Ovary (tissue), 9 donors: ENCODE data around the gene SMG6. TPM values are rescaled to one million over a fixed set of nuclear protein-coding genes. Genes with fewer than 3 reads are reported as not detected.

Experiments
- DNase-seq, 5 donors: peaks; one replicate each; pipeline ENCODE4 v3.0.0-alpha.2; 2019 to 2020
- H3K27ac ChIP-seq, 2 donors: fragments of 200-600 bp; one replicate each; pipeline versions ENCODE4 v1.5.1 to v1.8.0; 2019 to 2022
- H3K27me3 ChIP-seq: fragments of 200-600 bp; one replicate; pipeline ENCODE4 v1.8.0; 2022
- H3K36me3 ChIP-seq: fragments of 200-600 bp; sonication (generic); one replicate; pipeline ENCODE4 v1.5.1; 2019
- H3K4me1 ChIP-seq: one replicate; pipeline ENCODE4 v1.8.1; 2013; ENCODE audit warnings: mild to moderate bottlenecking, moderate library complexity; ENCODE audit not compliant: insufficient read depth
- H3K4me3 ChIP-seq: fragments of 200-600 bp; sonication (generic); one replicate; pipeline ENCODE4 v1.5.1; 2017
- H3K9me3 ChIP-seq, 2 donors: fragments of 200-600 bp in 1 of 2; sonication (generic) in 1 of 2; one replicate each; pipeline versions ENCODE4 v1.5.1 to v1.8.1; 2013 to 2019; ENCODE audit warnings: mild to moderate bottlenecking in 1 of 2, moderate library complexity in 1 of 2
- CTCF ChIP-seq, 3 donors: fragments of 450-650 bp in 2 of 3; fragments of 200-600 bp in 1 of 3; IDR thresholded peaks; one replicate each; pipeline versions ENCODE4 v1.5.1 to v1.8.0; 2016 to 2022; ENCODE audit warnings: antibody characterized with exemption in 3 of 3, mild to moderate bottlenecking in 1 of 3
- EP300 ChIP-seq: sonication (generic); formaldehyde crosslinking; IDR thresholded peaks from one replicate; pipeline ENCODE4 v1.6.1; 2017; ENCODE audit warnings: antibody characterized with exemption
- POLR2A ChIP-seq: fragments of 450-650 bp; IDR thresholded peaks from one replicate; pipeline ENCODE4 v1.6.1; 2017; ENCODE audit warnings: antibody characterized with exemption, mild to moderate bottlenecking, moderate library complexity
- WGBS, 3 donors: extraction: QIAGEN DNeasy Blood & Tissue Kit in 1 of 3; methylation state at CpG; one replicate each; pipeline versions ENCODE4 v1.1.5 to v1.1.7; 2013 to 2017; 5-methylcytosine and 5-hydroxymethylcytosine counted together
- intact Hi-C, 4 donors: fragments of 100-400 bp; cut with DNase I; formaldehyde crosslinking; loops; one replicate each; pipeline versions ENCODE4 v1.11.0 to v1.15.1; 2022 to 2023
- polyA plus RNA-seq, 2 donors: library from polyadenylated mRNA; stranded (reverse); fragments of 200-250 nt in 1 of 2; fragments of 350-450 nt in 1 of 2; fragmentation: Illumina TruSeq in 1 of 2; extraction: RNeasy Lipid Tissue Mini Kit (QIAGEN cat#74804) in 1 of 2; gene quantifications; one replicate each; pipeline ENCODE4 v1.2.3, GENCODE V29; 2013 to 2014
- total RNA-seq, 7 donors: library from RNA; depleted of rRNA in 2 of 7; stranded (reverse); fragments of >200 nt in 2 of 7; fragmentation: NEBNext Ultra II Directional in 3 of 7; extraction: Animal tissue kit (Norgen Biotek cat#: 25700) in 3 of 7; gene quantifications; one replicate each; pipeline versions ENCODE4 v1.1.0 to v1.2.4, GENCODE V29; 2016 to 2023
- donor health status: DM: no; HTN: no; CAD: no; lungs with moderate emphysema.
- donor health status: DM: no; HTN: no; CAD: no.
- donor health status: Bipolar disorder and iron deficiency.
- donor health status: DM: yes; HTN: yes; CAD: no.
- donor health status: DM: no; HTN: no; CAD: no.
- donor health status: DM: yes; HTN: yes; CAD: no.

The SMG6 gene
- total and polyA plus RNA-seq, 9 donors = 33.8 to 66.0 (median 51.0) TPM

DNA sequence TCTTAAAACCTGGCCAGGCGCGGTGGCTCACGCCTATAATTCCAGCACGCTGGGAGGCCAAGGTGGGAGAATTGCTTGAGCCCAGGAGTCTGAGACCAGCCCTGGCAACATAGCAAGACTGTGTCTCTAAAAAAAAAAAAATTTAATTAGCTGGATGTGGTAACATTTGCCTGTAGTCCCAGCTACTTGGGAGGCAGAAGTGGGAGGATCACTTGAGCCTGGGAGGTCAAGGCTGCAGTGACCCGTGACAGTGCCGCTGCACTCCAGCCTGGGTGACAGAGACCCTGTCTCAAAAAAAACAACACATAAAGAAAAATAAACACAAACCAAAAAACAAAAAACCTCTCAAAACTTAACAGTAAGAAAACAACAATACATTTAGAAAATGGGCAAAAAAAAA lies 106.3 kb downstream of the SMG6 start:
- TF ChIP-seq CTCF (IDR thresholded peaks at IDR 0.05) (no peak), POLR2A (no peak), EP300 (no peak)
- 36 to 45% (median 38%) methylated on average over 6 of the region's 6 CpGs for WGBS, 3 donors

GRCh38 chr17:2195729-2196128 lies 107.9 kb downstream of the SMG6 start:
- Histone ChIP-seq H3K27ac (no peak overlapping the region), H3K4me3 (no peak overlapping the region), H3K36me3 (no peaks in the 10 kb centered on the region), H3K4me1 (peaks cover 10% of the 10 kb centered on the region), H3K27me3 (no peaks in the 10 kb centered on the region), H3K9me3 (no peaks in the 10 kb centered on the region)
- intact Hi-C loops = no loop called here
- 91 to 97% (median 92%) methylated on average over 6 of the region's 6 CpGs for WGBS, 3 donors
- DNase-seq = no peak
- no peak for TF ChIP-seq CTCF (IDR thresholded peaks at IDR 0.05)

More for the DNA sequence above, 106.3 kb downstream of the SMG6 start:
- intact Hi-C loops = no loop called here
- Histone ChIP-seq H3K36me3 (no peaks in the 10 kb centered on the region), H3K4me3 (no peak overlapping the region), H3K4me1 (peaks cover 8% of the 10 kb centered on the region), H3K27me3 (no peaks in the 10 kb centered on the region), H3K27ac (peak overlapping the region in 1 of 2 donors; percentile 31), H3K9me3 (no peaks in the 10 kb centered on the region)
- DNase-seq = no peak

DNA sequence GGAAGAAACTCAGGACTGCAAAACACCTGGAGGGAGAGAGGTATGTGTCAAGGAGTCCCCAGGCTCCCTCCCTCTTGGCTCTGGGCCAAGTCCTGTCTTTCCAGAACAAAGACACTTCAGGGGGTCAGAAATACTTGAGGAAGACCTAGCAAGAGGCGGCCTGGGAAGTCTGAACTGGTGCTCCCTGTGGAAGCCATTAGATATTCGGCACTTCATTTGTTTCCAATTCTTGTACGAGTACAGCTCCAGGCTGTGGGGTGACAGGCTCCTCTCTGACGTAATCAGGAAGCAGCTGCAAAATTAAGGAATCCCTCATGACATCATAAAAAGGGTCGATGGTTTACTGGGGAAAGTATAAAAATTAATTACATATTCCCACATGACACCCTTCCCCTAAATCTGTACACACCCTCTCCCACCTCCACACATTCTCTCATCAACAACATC lies 108.7 kb downstream of the SMG6 start:
- H3K4me1 ChIP-seq = peaks cover 17% of the 10 kb centered on the region
- no peak overlapping the region for H3K27ac ChIP-seq
- TF ChIP-seq POLR2A (no peak), CTCF (IDR thresholded peaks at IDR 0.05) (no peak), EP300 (no peak)
- DNase-seq = no peak
- WGBS, 3 donors = 70 to 75% (median 72%) methylated on average over 5 of the region's 5 CpGs
- H3K36me3 ChIP-seq = no peaks in the 10 kb centered on the region
- no peaks in the 10 kb centered on the region for H3K9me3 ChIP-seq
- H3K27me3 ChIP-seq = no peaks in the 10 kb centered on the region
- no peak overlapping the region for H3K4me3 ChIP-seq
- intact Hi-C loops = no loop called here

DNA sequence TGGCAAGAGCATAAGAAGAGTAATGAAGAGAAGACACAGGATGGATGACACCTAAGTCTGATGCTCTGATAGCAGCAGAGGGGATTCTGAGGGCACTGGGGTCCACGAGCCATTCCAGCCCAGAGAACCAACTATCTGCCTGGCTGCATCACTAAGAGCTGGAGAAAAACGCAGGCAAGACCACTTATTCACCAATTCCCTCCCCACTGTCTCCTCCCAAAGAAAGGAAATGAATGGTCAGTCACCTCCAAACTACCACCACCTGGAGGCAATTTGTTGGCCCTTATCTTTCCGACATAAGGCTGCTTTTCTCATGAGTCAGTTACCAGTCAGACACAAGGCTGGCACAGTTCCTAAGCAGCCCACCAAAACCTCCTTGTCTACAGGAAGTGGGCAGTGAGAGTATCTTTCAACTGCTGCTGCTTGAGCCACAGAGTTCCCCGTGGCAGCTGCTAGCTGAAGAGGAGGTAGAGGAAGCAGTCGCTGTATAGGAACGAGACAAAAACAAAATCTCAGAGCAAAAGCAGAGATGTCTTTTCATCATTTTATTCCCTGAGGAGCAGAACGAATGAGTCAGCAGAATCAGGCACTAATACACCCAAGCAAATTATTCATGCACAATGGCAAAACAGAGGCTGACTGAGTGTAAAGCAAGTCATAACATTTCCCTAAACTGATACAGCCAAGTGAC lies 111.1 kb downstream of the SMG6 start:
- Histone ChIP-seq H3K4me3 (no peak overlapping the region), H3K27me3 (no peaks in the 10 kb centered on the region), H3K36me3 (no peaks in the 10 kb centered on the region), H3K9me3 (no peaks in the 10 kb centered on the region), H3K27ac (no peak overlapping the region), H3K4me1 (peaks cover 30% of the 10 kb centered on the region)
- 19 to 28% (median 22%) methylated on average over 7 of the region's 7 CpGs for WGBS, 3 donors
- intact Hi-C loops = no loop called here
- no peak for TF ChIP-seq POLR2A
- TF ChIP-seq CTCF (IDR thresholded peaks at IDR 0.05) = no peak
- no peak for TF ChIP-seq EP300
- DNase-seq = peak in 1 of 5 donors; percentile 22
